CD4-positive, CD25-positive, alpha-beta regulatory T cell (primary cell): ENCODE data around the gene GNG13. TPM values are rescaled to one million over a fixed set of nuclear protein-coding genes. Genes with fewer than 3 reads are reported as not detected.

Experiments
- ATAC-seq, 2 donors: fragments of 150-1000 bp; cut with Tn5 transposase; one replicate each; pipeline ENCODE4 v1.10.0; 2021; ENCODE audit warnings: low read depth in 2 of 2, moderate number of reproducible peaks in 2 of 2, moderate library complexity in 1 of 2
- DNase-seq, 3 donors: peaks; one replicate each; pipeline versions ENCODE4 v3.0.0 to v3.0.0-alpha.2; 2012 to 2022; ENCODE audit warnings: mixed read lengths in 1 of 3
- H3K27ac ChIP-seq: one replicate; pipeline ENCODE4 v1.7.0; 2013; ENCODE audit warnings: mild to moderate bottlenecking, low read length; ENCODE audit not compliant: insufficient read depth, poor library complexity, severe bottlenecking
- H3K27me3 ChIP-seq: one replicate; pipeline ENCODE4 v1.7.0; 2013; ENCODE audit warnings: low read length; ENCODE audit not compliant: control insufficient read depth, insufficient read depth
- H3K36me3 ChIP-seq: one replicate; pipeline ENCODE4 v1.7.0; 2013; ENCODE audit warnings: mild to moderate bottlenecking, low read length, moderate library complexity; ENCODE audit not compliant: control insufficient read depth, insufficient read depth
- H3K4me1 ChIP-seq: 2 replicates; pipeline ENCODE4 v1.7.0; 2013; ENCODE audit warnings: mild to moderate bottlenecking, low read length; ENCODE audit not compliant: insufficient read depth, control insufficient read depth, poor library complexity, severe bottlenecking
- H3K4me3 ChIP-seq: one replicate; pipeline ENCODE4 v1.7.0; 2013; ENCODE audit warnings: low read depth, mild to moderate bottlenecking, low read length, moderate library complexity
- H3K9me3 ChIP-seq, 2 experiments: 1 replicate in 1 of 2; 2 replicates in 1 of 2; pipeline ENCODE4 v1.7.0; 2013; ENCODE audit warnings: low read length in 2 of 2, mild to moderate bottlenecking in 1 of 2, moderate library complexity in 1 of 2; ENCODE audit not compliant: control insufficient read depth in 2 of 2
- H3K27ac Mint-ChIP-seq, 3 donors: one replicate each; pipeline ENCODE4 v1.8.0; 2020 to 2022; ENCODE audit warnings: mild to moderate bottlenecking in 3 of 3, mixed read lengths in 3 of 3, moderate library complexity in 2 of 3
- H3K27me3 Mint-ChIP-seq: one replicate; pipeline ENCODE4 v1.8.0; 2022; ENCODE audit warnings: mild to moderate bottlenecking, mixed read lengths
- H3K36me3 Mint-ChIP-seq: one replicate; pipeline ENCODE4 v1.8.0; 2020; ENCODE audit warnings: mixed read lengths
- H3K4me1 Mint-ChIP-seq, 4 donors: one replicate each; pipeline ENCODE4 v1.8.0; 2020 to 2022; ENCODE audit warnings: mixed read lengths in 4 of 4, mild to moderate bottlenecking in 1 of 4
- H3K4me3 Mint-ChIP-seq, 4 donors: one replicate each; pipeline ENCODE4 v1.8.0; 2020 to 2022; ENCODE audit warnings: mild to moderate bottlenecking in 4 of 4, mixed read lengths in 4 of 4, moderate library complexity in 3 of 4
- H3K9me3 Mint-ChIP-seq, 7 donors: one replicate each; pipeline ENCODE4 v1.8.0; 2020 to 2022; ENCODE audit warnings: mixed read lengths in 7 of 7, mild to moderate bottlenecking in 3 of 7, moderate library complexity in 2 of 7
- polyA plus RNA-seq, 4 donors: library from polyadenylated mRNA; unstranded; fragments of 300-500 nt; fragmentation: Illumina TruSeq; gene quantifications; one replicate each; pipeline ENCODE4 v1.2.3, GENCODE V29; 2021
- total RNA-seq: library from RNA; stranded (reverse); gene quantifications from one replicate; pipeline ENCODE4 v1.2.3, GENCODE V29; 2022

The GNG13 gene
- total and polyA plus RNA-seq, 5 donors from 2014 or later: not detected

DNA sequence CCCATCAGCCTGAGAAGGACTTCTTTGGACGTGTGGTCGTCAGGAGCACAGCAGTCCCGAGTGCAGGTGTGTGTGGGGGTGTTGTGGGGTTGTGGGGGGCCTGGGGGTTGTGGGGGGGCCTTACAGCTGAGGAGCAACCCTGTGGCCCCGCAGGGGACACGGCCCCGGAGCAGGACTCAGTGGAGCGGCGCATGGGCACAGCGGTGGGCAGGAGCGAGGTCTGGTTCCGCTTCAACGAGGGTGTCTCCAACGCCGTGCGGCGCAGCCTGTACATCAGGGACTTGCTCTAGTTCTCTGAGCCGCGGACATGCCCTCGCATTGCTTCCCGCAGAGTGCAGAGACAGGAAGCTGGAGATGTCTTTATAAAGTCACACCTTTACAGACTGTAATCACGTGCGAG lies 2.8 kb downstream of the GNG13 start:
- Histone ChIP-seq H3K27me3 (no peaks in the 10 kb centered on the region), H3K4me1 (peaks cover 4% of the 10 kb centered on the region), H3K9me3 (no peaks in the 10 kb centered on the region), H3K4me3 (no peak overlapping the region), H3K36me3 (no peaks in the 10 kb centered on the region), H3K27ac (no peak overlapping the region)
- H3K27ac Mint-ChIP-seq: no peak overlapping the region
- H3K36me3 Mint-ChIP-seq: no peaks in the 10 kb centered on the region
- H3K27me3 Mint-ChIP-seq: peaks cover 10% of the 10 kb centered on the region
- no peak overlapping the region for H3K4me3 Mint-ChIP-seq
- no peak for ATAC-seq
- no peak for DNase-seq
- no peaks in the 10 kb centered on the region for H3K9me3 Mint-ChIP-seq
- H3K4me1 Mint-ChIP-seq: no peaks in the 10 kb centered on the region

DNA sequence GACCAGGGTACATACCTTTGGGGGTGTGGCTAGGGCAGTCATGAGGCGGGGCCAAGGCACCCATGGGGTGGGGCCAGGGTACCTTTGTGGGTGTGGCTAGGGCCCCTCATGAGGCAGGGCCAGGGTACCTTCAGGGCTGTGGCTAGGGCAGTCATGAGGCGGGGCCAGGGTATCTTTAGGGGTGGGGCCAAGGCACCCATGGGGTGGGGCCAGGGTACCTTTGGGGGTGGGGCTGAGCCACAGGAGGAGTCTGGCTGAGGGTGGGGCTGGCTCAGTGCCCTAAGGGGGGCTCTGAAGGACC lies 3.5 kb downstream of the GNG13 start:
- H3K4me3 ChIP-seq: no peak overlapping the region
- no peaks in the 10 kb centered on the region for H3K36me3 Mint-ChIP-seq
- H3K9me3 Mint-ChIP-seq: no peaks in the 10 kb centered on the region
- H3K27ac ChIP-seq: no peak overlapping the region
- DNase-seq (no peak), ATAC-seq (no peak)
- no peaks in the 10 kb centered on the region for H3K27me3 ChIP-seq
- H3K4me1 Mint-ChIP-seq: no peaks in the 10 kb centered on the region
- no peak overlapping the region for H3K27ac Mint-ChIP-seq
- peaks cover 7% of the 10 kb centered on the region for H3K27me3 Mint-ChIP-seq
- no peaks in the 10 kb centered on the region for H3K36me3 ChIP-seq
- no peaks in the 10 kb centered on the region for H3K9me3 ChIP-seq
- H3K4me3 Mint-ChIP-seq: no peak overlapping the region
- peaks cover 4% of the 10 kb centered on the region for H3K4me1 ChIP-seq

DNA sequence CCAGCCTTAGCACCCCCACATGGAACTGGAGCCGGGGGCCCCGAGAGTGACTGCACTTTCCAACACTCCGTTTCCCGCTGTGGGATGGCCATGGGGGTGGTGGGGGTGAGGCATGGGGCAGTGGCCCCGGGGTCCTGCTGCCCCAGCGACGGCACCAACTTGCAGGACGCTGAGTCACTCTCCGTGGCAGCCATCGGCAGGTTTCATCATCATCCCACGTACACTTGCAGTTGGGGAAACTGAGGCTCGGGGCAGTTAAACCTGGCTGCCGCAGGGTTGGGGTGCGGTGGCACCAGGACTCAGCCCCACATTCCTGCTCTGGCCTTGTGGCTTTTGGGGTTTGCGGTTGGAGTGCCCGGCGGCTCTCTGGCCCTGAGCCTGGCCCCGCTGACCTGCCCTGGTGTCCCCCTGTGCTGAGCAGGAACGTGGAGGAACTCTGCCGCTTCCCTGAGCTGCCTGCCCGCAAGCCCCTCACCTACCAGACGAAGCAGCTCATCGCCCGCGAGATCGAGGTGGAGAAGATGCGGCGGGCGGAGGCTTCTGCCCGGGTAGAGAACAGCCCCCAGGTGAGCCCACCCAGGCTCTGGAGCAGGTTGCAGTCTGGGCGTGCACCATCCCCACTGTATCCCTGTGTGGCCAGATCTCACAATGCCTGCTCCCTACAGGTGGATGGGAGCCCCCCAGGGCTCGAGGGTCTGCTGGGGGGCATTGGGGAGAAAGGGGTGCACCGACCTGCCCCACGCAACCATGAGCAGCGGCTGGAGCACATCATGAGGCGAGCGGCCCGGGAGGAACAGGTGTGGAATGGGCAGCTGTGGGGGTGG lies 4.0 kb downstream of the GNG13 start:
- Mint-ChIP-seq H3K27me3 (peaks cover 5% of the 10 kb centered on the region), H3K36me3 (peaks cover 3% of the 10 kb centered on the region), H3K4me3 (no peak overlapping the region), H3K9me3 (no peaks in the 10 kb centered on the region), H3K4me1 (peaks cover 0 to 3% (median under 1%) of the 10 kb centered on the region in 4 donors), H3K27ac (no peak overlapping the region)
- no peak overlapping the region for H3K4me3 ChIP-seq
- H3K4me1 ChIP-seq: peaks cover 4% of the 10 kb centered on the region
- ATAC-seq (no peak), DNase-seq (no peak)
- H3K36me3 ChIP-seq: no peaks in the 10 kb centered on the region
- H3K27me3 ChIP-seq: no peaks in the 10 kb centered on the region
- no peaks in the 10 kb centered on the region for H3K9me3 ChIP-seq
- no peak overlapping the region for H3K27ac ChIP-seq

DNA sequence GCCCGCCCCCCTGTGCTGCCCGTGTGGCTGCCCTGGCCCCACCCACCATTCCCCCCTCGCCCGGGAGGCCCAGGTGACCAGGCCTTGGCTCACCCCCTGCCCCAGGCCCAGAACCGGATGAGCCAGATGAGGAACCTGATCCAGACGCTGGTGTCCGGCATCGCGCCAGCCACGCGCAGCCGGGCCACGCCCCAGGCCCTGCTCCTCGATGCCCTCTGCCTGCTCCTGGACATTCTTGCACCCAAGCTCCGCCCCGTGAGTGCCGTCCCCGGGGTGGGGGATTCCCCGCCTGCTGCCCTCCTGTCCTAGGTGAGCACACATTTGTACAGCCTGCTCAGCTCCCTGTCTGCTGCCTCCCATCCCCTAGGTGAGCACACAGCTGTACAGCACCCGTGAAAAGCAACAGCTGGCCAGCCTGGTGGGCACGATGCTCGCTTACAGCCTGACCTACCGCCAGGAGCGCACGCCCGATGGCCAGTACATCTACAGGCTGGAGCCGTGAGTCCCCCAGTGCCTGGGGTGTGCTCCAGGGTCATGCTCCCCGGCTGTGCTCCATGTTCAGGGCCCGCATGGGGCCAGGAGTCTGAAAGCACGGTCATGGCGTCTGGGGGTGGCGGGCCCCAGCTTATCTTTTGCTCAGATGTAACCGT lies 4.8 kb downstream of the GNG13 start:
- Histone ChIP-seq H3K9me3 (no peaks in the 10 kb centered on the region), H3K27ac (no peak overlapping the region), H3K36me3 (no peaks in the 10 kb centered on the region), H3K4me1 (peaks cover 4% of the 10 kb centered on the region), H3K27me3 (no peaks in the 10 kb centered on the region), H3K4me3 (no peak overlapping the region)
- Mint-ChIP-seq H3K27me3 (peaks cover 5% of the 10 kb centered on the region), H3K27ac (no peak overlapping the region), H3K36me3 (peaks cover 7% of the 10 kb centered on the region), H3K4me1 (peaks cover 0 to 6% (median 2%) of the 10 kb centered on the region in 4 donors), H3K9me3 (no peaks in the 10 kb centered on the region), H3K4me3 (no peak overlapping the region)
- DNase-seq (no peak), ATAC-seq (no peak)

DNA sequence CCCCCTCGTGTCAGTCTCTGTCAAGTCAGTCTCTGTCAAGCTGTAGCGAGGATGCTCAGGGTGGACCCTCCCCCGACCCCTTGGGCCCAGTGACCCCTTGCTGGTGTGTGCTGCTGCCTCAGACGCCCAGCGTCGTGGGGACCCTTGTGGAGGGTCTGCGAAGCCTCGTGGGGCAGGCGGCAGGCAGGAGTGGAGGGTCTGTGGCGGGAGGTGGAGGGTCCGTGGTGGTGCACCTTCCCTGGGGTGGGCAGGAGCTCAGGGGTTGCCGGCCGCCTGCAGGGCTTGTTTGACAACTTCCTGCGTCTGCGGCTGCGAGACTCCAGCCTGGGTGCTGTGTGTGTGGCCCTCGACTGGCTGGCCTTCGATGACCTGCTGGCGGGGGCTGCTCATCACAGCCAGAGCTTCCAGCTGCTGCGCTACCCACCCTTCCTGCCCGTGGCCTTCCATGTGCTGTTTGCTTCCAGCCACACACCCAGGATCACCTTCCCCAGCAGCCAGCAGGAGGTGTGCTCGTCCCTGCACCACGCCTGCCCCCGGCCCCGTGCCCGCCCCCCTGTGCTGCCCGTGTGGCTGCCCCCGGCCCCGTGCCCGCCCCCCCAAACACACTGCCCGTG lies 5.6 kb downstream of the GNG13 start:
- Histone ChIP-seq H3K27ac (no peak overlapping the region), H3K4me3 (no peak overlapping the region), H3K9me3 (no peaks in the 10 kb centered on the region), H3K36me3 (no peaks in the 10 kb centered on the region), H3K27me3 (no peaks in the 10 kb centered on the region), H3K4me1 (no peaks in the 10 kb centered on the region)
- Mint-ChIP-seq H3K9me3 (no peaks in the 10 kb centered on the region), H3K27me3 (peaks cover 5% of the 10 kb centered on the region), H3K4me3 (no peak overlapping the region), H3K4me1 (peaks cover 0 to 6% (median 2%) of the 10 kb centered on the region in 4 donors), H3K27ac (no peak overlapping the region), H3K36me3 (peaks cover 7% of the 10 kb centered on the region)
- ATAC-seq (no peak), DNase-seq (no peak)

DNA sequence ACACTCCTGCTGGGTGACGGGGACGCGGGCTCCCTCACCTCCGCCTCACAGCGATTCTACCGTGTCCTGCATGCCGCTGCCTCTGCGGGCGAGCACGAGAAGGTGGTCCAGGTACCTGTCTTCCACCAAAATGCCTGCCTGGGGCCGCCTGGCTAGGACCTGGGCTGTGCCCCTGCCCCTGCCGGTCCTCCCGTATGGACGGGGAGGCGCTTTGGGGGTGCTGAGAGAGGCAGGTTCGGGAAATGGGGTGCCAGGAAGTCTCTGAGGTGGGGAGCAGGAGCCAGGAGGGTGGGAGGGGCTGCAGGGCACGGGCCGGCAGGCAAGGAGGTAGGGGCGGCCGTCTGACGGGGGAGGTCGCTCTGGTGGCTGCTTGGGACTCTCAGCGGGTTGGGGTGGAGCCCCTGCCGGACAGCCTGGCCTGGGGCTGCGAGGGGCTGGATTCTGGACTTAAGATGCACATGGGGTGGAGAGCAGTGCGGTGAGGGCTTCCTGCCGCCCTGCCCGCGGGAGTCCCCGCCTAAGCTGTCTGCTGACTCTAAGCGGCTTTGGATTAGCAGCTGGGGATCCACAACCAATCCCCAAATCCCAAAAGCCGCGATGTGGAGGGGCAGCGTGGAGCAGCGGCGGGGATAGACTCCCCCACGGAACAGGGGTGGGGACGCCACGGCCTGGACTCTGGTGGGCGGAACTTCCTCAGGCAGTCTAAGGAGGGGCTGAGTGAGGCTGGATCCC lies 6.3 kb downstream of the GNG13 start:
- Histone ChIP-seq H3K9me3 (no peaks in the 10 kb centered on the region), H3K27me3 (no peaks in the 10 kb centered on the region), H3K36me3 (no peaks in the 10 kb centered on the region), H3K4me3 (no peak overlapping the region), H3K27ac (no peak overlapping the region), H3K4me1 (peaks cover under 1% of the 10 kb centered on the region)
- Mint-ChIP-seq H3K4me1 (peaks cover 0 to 6% (median 2%) of the 10 kb centered on the region in 4 donors), H3K27me3 (peaks cover 5% of the 10 kb centered on the region), H3K9me3 (no peaks in the 10 kb centered on the region), H3K36me3 (peaks cover 7% of the 10 kb centered on the region), H3K4me3 (no peak overlapping the region), H3K27ac (no peak overlapping the region)
- DNase-seq (no peak), ATAC-seq (no peak)

DNA sequence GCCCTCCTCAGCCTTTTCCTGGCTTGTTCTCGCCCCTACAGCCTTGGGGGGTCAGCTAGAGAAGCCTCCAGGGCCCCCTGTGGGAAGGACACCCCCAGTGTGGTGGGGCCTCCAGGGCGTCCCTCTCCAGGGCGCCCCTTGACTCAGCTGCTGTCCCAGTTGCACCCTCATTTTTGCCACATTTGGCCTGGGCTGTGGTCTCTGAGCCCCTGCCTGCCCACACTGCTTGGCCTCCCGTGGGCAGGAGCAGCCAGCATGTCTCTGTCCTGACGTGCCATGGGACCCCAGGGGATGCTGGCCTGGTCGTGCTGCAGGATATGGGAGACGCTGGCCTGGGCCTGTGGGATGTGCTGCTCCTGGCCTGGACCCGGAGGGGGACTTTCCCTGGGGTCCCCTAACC lies 7.1 kb downstream of the GNG13 start:
- Mint-ChIP-seq H3K27me3 (peaks cover 5% of the 10 kb centered on the region), H3K36me3 (peaks cover 7% of the 10 kb centered on the region), H3K4me3 (no peak overlapping the region), H3K4me1 (peaks cover 0 to 6% (median 2%) of the 10 kb centered on the region in 4 donors), H3K27ac (no peak overlapping the region), H3K9me3 (no peaks in the 10 kb centered on the region)
- no peak for ATAC-seq
- Histone ChIP-seq H3K4me1 (peaks cover 9% of the 10 kb centered on the region), H3K27ac (no peak overlapping the region), H3K4me3 (no peak overlapping the region), H3K27me3 (no peaks in the 10 kb centered on the region), H3K9me3 (no peaks in the 10 kb centered on the region), H3K36me3 (no peaks in the 10 kb centered on the region)
- DNase-seq: no peak
